ENCODE measurements around the gene HTRA3.

HTRA3 gene

GRCh38 chr4:8322794-8323704, 53.5 kb downstream of the HTRA3 start:
- Mint-ChIP-seq H3K27ac (no peak overlapping the region), H3K4me3 (no peak overlapping the region), H3K36me3 (no peaks in the 10 kb centered on the region)

GRCh38 chr4:8323947-8324555, 54.5 kb downstream of the HTRA3 start:
- H3K4me3 Mint-ChIP-seq, result no peak overlapping the region
- no peaks in the 10 kb centered on the region for H3K9me3 Mint-ChIP-seq
- ATAC-seq (no peak), DNase-seq (ENCODE audit: low spot score in 2 of 2) (no peak)
- H3K27ac Mint-ChIP-seq, result no peak overlapping the region
- no peaks in the 10 kb centered on the region for H3K36me3 Mint-ChIP-seq
- no peaks in the 10 kb centered on the region for H3K4me1 Mint-ChIP-seq

More at GRCh38 chr4:8322794-8323704, 53.5 kb downstream of the HTRA3 start:
- ATAC-seq (no peak), DNase-seq (ENCODE audit: low spot score in 2 of 2) (no peak)
- Mint-ChIP-seq H3K4me1 (no peaks in the 10 kb centered on the region), H3K9me3 (no peaks in the 10 kb centered on the region)

- Mint-ChIP-seq H3K9me3 (no peaks in the 10 kb centered on the region), H3K36me3 (no peaks in the 10 kb centered on the region), H3K4me1 (no peaks in the 10 kb centered on the region), H3K27ac (no peak overlapping the region), H3K4me3 (no peak overlapping the region)
- DNase-seq (ENCODE audit: low spot score in 2 of 2) (no peak), ATAC-seq (no peak)
These were observed 55.2 kb downstream of the HTRA3 start for GRCh38 chr4:8324640-8325239.

DNA sequence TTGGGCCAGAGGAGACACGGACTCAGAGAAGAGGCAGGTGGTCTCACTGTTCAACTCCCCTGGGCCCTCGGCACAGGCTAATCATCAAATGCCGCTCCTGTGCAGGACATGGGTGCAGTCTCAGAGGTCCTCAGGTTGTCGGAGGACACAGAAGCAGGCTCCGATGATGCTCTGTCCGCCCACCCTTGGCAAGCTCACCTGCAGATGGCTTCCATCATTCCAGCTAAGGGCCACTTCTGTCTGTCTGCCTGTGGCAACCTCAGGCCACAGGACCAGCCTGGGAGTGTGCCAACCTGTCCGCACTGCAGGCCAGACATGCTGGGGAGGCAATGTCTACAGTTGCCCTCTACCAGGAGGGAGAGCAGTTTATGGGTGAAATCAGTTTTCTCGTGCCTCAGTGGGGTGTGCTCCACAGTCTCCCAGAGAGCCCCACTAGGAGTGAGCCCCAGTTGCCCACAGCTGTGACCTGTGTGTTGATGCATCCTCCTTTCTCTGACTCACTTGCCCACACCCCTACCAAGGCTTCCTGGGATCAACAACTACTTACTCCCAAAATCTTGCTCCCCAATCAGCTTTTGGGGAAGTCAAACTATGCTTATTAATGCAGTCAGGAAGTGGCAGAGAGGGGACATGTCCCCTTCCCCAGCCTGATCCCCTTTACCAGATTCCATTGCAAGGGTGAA, 55.9 kb downstream of the HTRA3 start:
- H3K4me1 Mint-ChIP-seq, result no peaks in the 10 kb centered on the region
- DNase-seq (ENCODE audit: low spot score in 2 of 2) (no peak), ATAC-seq (no peak)
- no peaks in the 10 kb centered on the region for H3K9me3 Mint-ChIP-seq
- H3K36me3 Mint-ChIP-seq, result no peaks in the 10 kb centered on the region
- H3K27ac Mint-ChIP-seq, result no peak overlapping the region
- no peak overlapping the region for H3K4me3 Mint-ChIP-seq

- no peaks in the 10 kb centered on the region for H3K36me3 Mint-ChIP-seq
- no peak overlapping the region for H3K4me3 Mint-ChIP-seq
- ATAC-seq (no peak), DNase-seq (ENCODE audit: low spot score in 2 of 2) (no peak)
- no peak overlapping the region for H3K27ac Mint-ChIP-seq
- no peaks in the 10 kb centered on the region for H3K9me3 Mint-ChIP-seq
- H3K4me1 Mint-ChIP-seq, result no peaks in the 10 kb centered on the region
These were observed 56.7 kb downstream of the HTRA3 start for GRCh38 chr4:8326206-8326605.

- H3K4me1 Mint-ChIP-seq, result no peaks in the 10 kb centered on the region
- no peaks in the 10 kb centered on the region for H3K36me3 Mint-ChIP-seq
- no peak overlapping the region for H3K4me3 Mint-ChIP-seq
- ATAC-seq (no peak), DNase-seq (ENCODE audit: low spot score in 2 of 2) (no peak)
- H3K27ac Mint-ChIP-seq, result no peak overlapping the region
- peaks cover 5% of the 10 kb centered on the region for H3K9me3 Mint-ChIP-seq
These were observed 58.9 kb downstream of the HTRA3 start for GRCh38 chr4:8328456-8328855.

DNA sequence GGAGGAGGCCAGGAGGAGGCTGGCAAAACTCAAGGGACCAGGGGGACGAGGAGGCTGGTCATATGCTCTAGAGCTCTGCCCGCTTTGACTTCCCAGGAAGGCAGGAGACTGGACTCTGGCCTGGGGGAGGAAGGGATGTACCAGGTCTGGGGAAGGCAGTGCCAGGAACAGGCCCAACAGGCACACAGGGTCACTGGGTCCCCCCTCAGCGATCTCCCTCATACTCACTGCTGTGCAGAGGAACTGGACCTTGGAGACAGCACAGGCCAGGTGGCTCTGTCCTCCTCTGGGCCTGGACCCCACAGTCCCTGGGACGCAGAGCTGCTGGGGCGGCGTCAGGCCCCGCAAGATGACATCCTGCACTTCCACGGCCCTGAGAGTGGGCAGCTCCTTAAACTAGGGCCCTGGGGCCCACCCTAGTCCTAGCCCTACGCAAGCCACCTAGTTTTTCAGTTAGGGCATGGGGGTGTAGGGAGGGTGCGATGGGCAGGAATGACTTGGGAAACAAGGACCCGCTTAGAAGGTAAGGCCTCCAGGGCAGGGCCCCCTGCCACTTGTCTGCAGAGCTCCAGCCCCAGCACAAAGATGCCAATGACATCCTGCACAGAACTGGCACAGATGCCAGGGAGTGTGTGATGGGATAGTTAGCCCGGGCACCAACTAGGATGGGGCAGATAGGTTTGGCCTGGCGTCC, 59.5 kb downstream of the HTRA3 start:
- H3K4me1 Mint-ChIP-seq, result no peaks in the 10 kb centered on the region
- DNase-seq (ENCODE audit: low spot score in 2 of 2), result no peak

GRCh38 chr4:8329560-8329858, 60.0 kb downstream of the HTRA3 start:
- H3K9me3 Mint-ChIP-seq, result peaks cover 5% of the 10 kb centered on the region
- ATAC-seq, result no peak
- DNase-seq (ENCODE audit: low spot score in 2 of 2), result no peak
- H3K4me3 Mint-ChIP-seq, result no peak overlapping the region
- H3K36me3 Mint-ChIP-seq, result no peaks in the 10 kb centered on the region
- no peak overlapping the region for H3K27ac Mint-ChIP-seq
- H3K4me1 Mint-ChIP-seq, result no peaks in the 10 kb centered on the region

More for the DNA sequence above, 59.5 kb downstream of the HTRA3 start:
- Mint-ChIP-seq H3K9me3 (peaks cover 5% of the 10 kb centered on the region), H3K27ac (no peak overlapping the region), H3K4me3 (no peak overlapping the region), H3K36me3 (no peaks in the 10 kb centered on the region)
- ATAC-seq, result peak; percentile 3

DNA sequence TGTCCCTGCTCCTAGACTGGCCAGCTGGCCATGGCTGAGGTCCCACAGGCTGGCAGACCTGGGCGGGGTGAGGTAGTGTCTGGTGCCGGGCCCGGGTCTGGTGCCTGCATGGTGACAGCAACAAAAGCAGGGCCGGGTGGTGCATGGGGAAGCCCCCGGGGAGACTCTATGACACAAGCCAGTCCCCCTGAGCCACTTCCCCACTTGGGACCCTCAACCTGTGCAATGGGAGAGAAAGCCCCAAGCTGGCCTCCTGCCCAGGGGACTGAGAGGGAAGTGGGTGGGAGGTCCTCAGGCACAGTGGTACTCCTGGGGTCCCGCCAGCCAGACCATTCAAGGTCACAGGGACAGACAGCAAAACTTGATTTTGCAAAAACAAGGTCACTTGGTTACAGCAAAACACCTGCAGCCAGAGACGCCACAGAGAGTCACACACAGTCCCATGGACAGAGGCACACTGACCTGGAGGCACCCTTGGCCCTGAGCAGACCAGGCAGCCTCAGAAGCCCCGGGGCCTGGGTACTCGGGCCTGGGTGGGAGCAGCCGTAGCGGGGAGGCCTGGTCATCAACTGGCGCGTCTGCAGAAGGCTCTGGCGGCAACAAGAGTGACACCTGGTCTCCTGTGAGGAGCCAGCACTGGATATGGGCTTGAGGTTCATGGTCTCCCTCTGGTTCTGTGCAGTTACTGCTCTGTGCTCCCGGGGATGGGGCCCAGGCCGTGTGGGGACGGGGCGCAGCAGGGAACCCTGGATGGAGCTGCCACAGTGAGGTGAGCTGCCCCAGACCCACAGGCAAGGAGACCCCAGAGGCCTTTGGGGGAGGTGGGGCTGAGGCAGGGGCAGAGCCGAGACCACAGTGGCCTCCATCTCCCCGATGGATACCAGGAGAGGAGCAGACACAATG, 60.6 kb downstream of the HTRA3 start:
- Mint-ChIP-seq H3K4me1 (no peaks in the 10 kb centered on the region), H3K27ac (no peak overlapping the region), H3K9me3 (peaks cover 5% of the 10 kb centered on the region), H3K4me3 (no peak overlapping the region), H3K36me3 (no peaks in the 10 kb centered on the region)
- DNase-seq (ENCODE audit: low spot score in 2 of 2) (no peak), ATAC-seq (no peak)

GRCh38 chr4:8330821-8331574, 61.4 kb downstream of the HTRA3 start:
- no peaks in the 10 kb centered on the region for H3K4me1 Mint-ChIP-seq
- DNase-seq (ENCODE audit: low spot score in 2 of 2), result no peak
- ATAC-seq, result no peak
- peaks cover 7% of the 10 kb centered on the region for H3K9me3 Mint-ChIP-seq
- no peak overlapping the region for H3K4me3 Mint-ChIP-seq
- H3K27ac Mint-ChIP-seq, result no peak overlapping the region
- H3K36me3 Mint-ChIP-seq, result no peaks in the 10 kb centered on the region

GRCh38 chr4:8331575-8331955, 62.0 kb downstream of the HTRA3 start:
- Mint-ChIP-seq H3K9me3 (peaks cover 8% of the 10 kb centered on the region), H3K36me3 (no peaks in the 10 kb centered on the region), H3K27ac (no peak overlapping the region), H3K4me1 (no peaks in the 10 kb centered on the region), H3K4me3 (no peak overlapping the region)
- DNase-seq (ENCODE audit: low spot score in 2 of 2) (no peak), ATAC-seq (no peak)

GRCh38 chr4:8332038-8332857, 62.7 kb downstream of the HTRA3 start:
- Mint-ChIP-seq H3K27ac (no peak overlapping the region), H3K9me3 (peaks cover 8% of the 10 kb centered on the region), H3K4me1 (no peaks in the 10 kb centered on the region), H3K36me3 (no peaks in the 10 kb centered on the region), H3K4me3 (no peak overlapping the region)
- ATAC-seq (no peak), DNase-seq (ENCODE audit: low spot score in 2 of 2) (no peak)

- no peak for ATAC-seq
- no peak overlapping the region for H3K27ac Mint-ChIP-seq
- H3K4me1 Mint-ChIP-seq, result no peaks in the 10 kb centered on the region
- no peak overlapping the region for H3K4me3 Mint-ChIP-seq
- H3K36me3 Mint-ChIP-seq, result no peaks in the 10 kb centered on the region
- DNase-seq (ENCODE audit: low spot score in 2 of 2), result no peak
- peaks cover 8% of the 10 kb centered on the region for H3K9me3 Mint-ChIP-seq
These were observed 63.4 kb downstream of the HTRA3 start for GRCh38 chr4:8332891-8333331.
